ENCODE data around the gene ADTRP. TPM values are rescaled to one million over a fixed set of nuclear protein-coding genes. Genes with fewer than 3 reads are reported as not detected.

The ADTRP gene
- total and polyA plus RNA-seq, 2 donors (not counting 1 experiment from before 2014, with no cell fraction given) = 0.23 to 1.7 TPM

DNA sequence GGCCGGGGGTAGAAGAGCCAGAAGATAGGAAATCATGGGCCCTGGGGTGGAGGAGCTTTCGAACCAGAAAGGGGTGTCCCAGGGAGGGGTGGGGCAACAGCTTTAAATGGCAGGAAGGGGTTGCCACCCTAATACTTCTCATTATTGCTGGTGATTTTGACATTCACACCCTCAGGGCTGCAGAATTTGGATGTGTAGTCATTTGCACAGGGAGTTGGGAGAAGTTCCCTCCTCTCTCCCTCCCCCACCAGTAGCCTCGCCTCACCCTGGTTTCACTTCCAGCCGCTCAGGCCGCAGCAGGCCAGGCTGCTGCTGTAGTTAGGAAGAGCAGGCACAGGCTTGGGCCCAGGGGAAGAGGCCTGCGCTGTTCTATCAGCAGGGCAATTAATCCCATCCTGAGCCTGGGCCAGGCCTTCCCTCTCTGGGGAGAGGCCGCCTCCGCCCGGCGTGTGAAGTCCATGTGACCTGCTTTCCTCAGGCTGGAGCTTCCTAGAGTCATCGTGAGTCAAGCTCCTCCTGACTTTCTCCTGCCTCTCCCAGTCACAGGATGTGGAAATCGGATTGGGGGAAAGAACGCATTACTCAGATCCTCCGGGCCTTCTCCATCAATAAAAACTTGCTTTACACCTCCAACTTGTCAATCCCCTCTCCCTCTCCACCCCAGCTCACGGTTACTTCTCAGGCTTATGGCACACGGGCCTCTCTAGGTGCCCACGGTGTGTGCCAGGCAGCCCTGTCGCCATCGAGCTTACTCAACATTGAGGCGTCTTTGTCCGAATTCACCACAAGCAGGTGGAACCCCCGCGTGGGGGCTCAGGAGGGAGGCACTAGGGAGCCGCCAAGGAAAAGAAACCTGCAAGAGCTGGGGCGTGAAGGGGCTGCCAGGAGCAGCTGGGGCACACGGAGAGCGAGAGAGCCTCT is 7.8 kb downstream of the ADTRP start:
- DNase-seq (ENCODE audit: low read depth in 2 of 2) = peak; percentile 98 to 100
- Histone ChIP-seq H3K9ac (ENCODE audit: insufficient read depth, low read length) (peak overlapping the region; percentile 43), H3K27me3 (ENCODE audit: control insufficient read depth, insufficient read depth, low read length) (no peaks in the 10 kb centered on the region), H2AFZ (ENCODE audit: low read length) (no peak overlapping the region), H3K4me1 (ENCODE audit: control insufficient read depth, extremely low read depth, insufficient read depth, low read length) (peaks cover 32% of the 10 kb centered on the region), H4K20me1 (ENCODE audit: control insufficient read depth, extremely low read depth, insufficient read depth, low read length) (no peaks in the 10 kb centered on the region), H3K4me3 (replicated peaks in 1 of 4; ENCODE audit: control extremely low read depth in 1 of 4, insufficient read depth in 1 of 4, low read depth in 3 of 4, low read length in 4 of 4) (no peak overlapping the region), H3K79me2 (ENCODE audit: control insufficient read depth, insufficient read depth, low read length) (no peaks in the 10 kb centered on the region), H3K27ac (ENCODE audit: insufficient read depth, low read length) (peak overlapping the region; percentile 91), H3K4me2 (ENCODE audit: extremely low read depth, insufficient read depth, low read length) (no peak overlapping the region), H3K36me3 (ENCODE audit: control insufficient read depth, insufficient read depth, low read length) (no peaks in the 10 kb centered on the region), H3K9me3 (ENCODE audit: control insufficient read depth, insufficient read depth, low read depth, low read length) (no peaks in the 10 kb centered on the region)
- no peak for TF ChIP-seq EZH2 (IDR thresholded peaks at IDR 0.05; ENCODE audit: low read length, missing control alignments)
- TF ChIP-seq, protein P1, sequence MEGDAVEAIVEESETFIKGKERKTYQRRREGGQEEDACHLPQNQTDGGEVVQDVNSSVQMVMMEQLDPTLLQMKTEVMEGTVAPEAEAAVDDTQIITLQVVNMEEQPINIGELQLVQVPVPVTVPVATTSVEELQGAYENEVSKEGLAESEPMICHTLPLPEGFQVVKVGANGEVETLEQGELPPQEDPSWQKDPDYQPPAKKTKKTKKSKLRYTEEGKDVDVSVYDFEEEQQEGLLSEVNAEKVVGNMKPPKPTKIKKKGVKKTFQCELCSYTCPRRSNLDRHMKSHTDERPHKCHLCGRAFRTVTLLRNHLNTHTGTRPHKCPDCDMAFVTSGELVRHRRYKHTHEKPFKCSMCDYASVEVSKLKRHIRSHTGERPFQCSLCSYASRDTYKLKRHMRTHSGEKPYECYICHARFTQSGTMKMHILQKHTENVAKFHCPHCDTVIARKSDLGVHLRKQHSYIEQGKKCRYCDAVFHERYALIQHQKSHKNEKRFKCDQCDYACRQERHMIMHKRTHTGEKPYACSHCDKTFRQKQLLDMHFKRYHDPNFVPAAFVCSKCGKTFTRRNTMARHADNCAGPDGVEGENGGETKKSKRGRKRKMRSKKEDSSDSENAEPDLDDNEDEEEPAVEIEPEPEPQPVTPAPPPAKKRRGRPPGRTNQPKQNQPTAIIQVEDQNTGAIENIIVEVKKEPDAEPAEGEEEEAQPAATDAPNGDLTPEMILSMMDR (conservative IDR thresholded peaks at IDR 0.05 in 1 of 2, IDR thresholded peaks at IDR 0.05 in 1 of 2; ENCODE audit: low read depth in 1 of 2, low read length in 2 of 2) = no peak

DNA sequence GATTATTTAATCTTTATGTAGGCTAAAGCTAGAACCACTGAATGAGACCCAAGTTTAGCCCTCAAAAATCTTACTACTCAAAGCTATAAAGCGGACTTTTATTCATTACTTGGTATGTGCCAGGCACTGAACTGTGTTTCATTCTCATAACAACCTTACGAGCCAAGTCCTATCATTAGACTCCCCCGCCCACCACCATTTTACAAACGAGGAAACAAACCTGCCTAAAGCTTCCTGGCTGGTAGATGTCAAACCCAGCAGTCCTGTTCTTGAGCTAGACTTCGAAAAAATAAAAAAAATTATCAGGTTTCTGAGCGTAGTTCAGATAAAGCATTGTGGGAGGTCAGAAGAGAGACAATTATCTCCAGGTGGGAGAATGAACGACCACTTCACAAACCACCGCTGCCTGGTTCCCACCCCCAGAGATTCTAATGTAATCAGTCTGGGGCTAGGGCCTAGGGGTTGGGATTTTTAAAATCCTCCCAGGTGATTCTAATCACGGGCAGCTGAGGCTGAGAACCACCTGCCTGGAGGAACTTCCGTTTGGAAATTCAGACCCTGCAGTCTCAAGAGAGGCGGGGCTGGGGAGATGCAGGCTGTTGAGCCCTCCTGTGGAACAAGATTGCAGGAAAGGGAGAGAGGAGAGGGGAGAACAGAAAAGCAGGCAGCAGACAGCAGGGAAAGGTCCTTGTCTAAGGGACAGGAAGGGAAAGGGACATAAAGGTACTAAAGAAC is 8.6 kb downstream of the ADTRP start:
- Histone ChIP-seq H3K9ac (ENCODE audit: insufficient read depth, low read length) (no peak overlapping the region), H3K4me3 (replicated peaks in 1 of 4; ENCODE audit: control extremely low read depth in 1 of 4, insufficient read depth in 1 of 4, low read depth in 3 of 4, low read length in 4 of 4) (no peak overlapping the region), H3K4me1 (ENCODE audit: control insufficient read depth, extremely low read depth, insufficient read depth, low read length) (peaks cover 32% of the 10 kb centered on the region), H2AFZ (ENCODE audit: low read length) (no peak overlapping the region), H3K36me3 (ENCODE audit: control insufficient read depth, insufficient read depth, low read length) (no peaks in the 10 kb centered on the region), H3K79me2 (ENCODE audit: control insufficient read depth, insufficient read depth, low read length) (no peaks in the 10 kb centered on the region), H3K9me3 (ENCODE audit: control insufficient read depth, insufficient read depth, low read depth, low read length) (no peaks in the 10 kb centered on the region), H3K27ac (ENCODE audit: insufficient read depth, low read length) (peak overlapping the region; percentile 91), H3K4me2 (ENCODE audit: extremely low read depth, insufficient read depth, low read length) (no peak overlapping the region), H3K27me3 (ENCODE audit: control insufficient read depth, insufficient read depth, low read length) (no peaks in the 10 kb centered on the region), H4K20me1 (ENCODE audit: control insufficient read depth, extremely low read depth, insufficient read depth, low read length) (no peaks in the 10 kb centered on the region)
- peak in 1 of 2 donors; percentile 46 for DNase-seq (ENCODE audit: low read depth in 2 of 2)
- TF ChIP-seq EZH2 (IDR thresholded peaks at IDR 0.05; ENCODE audit: low read length, missing control alignments) = no peak
- TF ChIP-seq, protein P1 (conservative IDR thresholded peaks at IDR 0.05 in 1 of 2, IDR thresholded peaks at IDR 0.05 in 1 of 2; ENCODE audit: low read depth in 1 of 2, low read length in 2 of 2) = no peak

DNA sequence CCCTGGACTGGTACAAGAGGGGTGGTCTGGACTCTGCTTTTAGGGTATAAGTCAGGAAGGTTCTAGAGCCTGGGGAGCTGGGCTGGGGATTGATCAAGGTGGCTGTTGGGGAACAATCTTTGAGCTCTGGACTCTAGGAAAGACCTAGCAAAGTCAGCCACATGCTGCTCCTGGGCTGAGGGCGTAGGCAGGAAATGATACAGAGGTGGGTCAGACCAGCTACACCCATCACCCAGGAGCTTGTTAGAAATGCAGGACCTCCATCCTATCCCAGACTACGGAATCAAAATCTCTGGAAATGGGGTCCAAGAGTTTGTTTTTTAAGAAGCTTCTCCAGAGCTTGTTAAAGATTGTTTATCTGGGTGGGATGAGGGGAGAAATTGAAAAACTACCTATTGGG is 9.4 kb downstream of the ADTRP start:
- Histone ChIP-seq H4K20me1 (ENCODE audit: control insufficient read depth, extremely low read depth, insufficient read depth, low read length) (no peaks in the 10 kb centered on the region), H2AFZ (ENCODE audit: low read length) (no peak overlapping the region), H3K4me2 (ENCODE audit: extremely low read depth, insufficient read depth, low read length) (no peak overlapping the region), H3K4me1 (ENCODE audit: control insufficient read depth, extremely low read depth, insufficient read depth, low read length) (peaks cover 32% of the 10 kb centered on the region), H3K27me3 (ENCODE audit: control insufficient read depth, insufficient read depth, low read length) (no peaks in the 10 kb centered on the region), H3K4me3 (replicated peaks in 1 of 4; ENCODE audit: control extremely low read depth in 1 of 4, insufficient read depth in 1 of 4, low read depth in 3 of 4, low read length in 4 of 4) (no peak overlapping the region), H3K36me3 (ENCODE audit: control insufficient read depth, insufficient read depth, low read length) (no peaks in the 10 kb centered on the region), H3K79me2 (ENCODE audit: control insufficient read depth, insufficient read depth, low read length) (no peaks in the 10 kb centered on the region), H3K9ac (ENCODE audit: insufficient read depth, low read length) (no peak overlapping the region), H3K9me3 (ENCODE audit: control insufficient read depth, insufficient read depth, low read depth, low read length) (no peaks in the 10 kb centered on the region), H3K27ac (ENCODE audit: insufficient read depth, low read length) (peak overlapping the region; percentile 4)
- TF ChIP-seq, protein P1 (conservative IDR thresholded peaks at IDR 0.05 in 1 of 2, IDR thresholded peaks at IDR 0.05 in 1 of 2; ENCODE audit: low read depth in 1 of 2, low read length in 2 of 2) = no peak
- TF ChIP-seq EZH2 (IDR thresholded peaks at IDR 0.05; ENCODE audit: low read length, missing control alignments) = no peak
- DNase-seq (ENCODE audit: low read depth in 2 of 2) = peak in 1 of 2 donors; percentile 57
